GM10248 (cell line): ENCODE measurements around the gene ABCA5.

Source experiments
- CTCF ChIA-PET: fragments of 300-600 bp; sonication (Branson Sonifier 250); formaldehyde crosslinking; extraction: SDS; loops from one replicate; lab custom pipeline; 2021; ENCODE audit warnings: antibody characterized with exemption; lab: Yijun Ruan, JAX
- POLR2A ChIA-PET: fragments of 350-650 bp; sonication (Branson Sonifier 250); formaldehyde crosslinking; extraction: SDS; loops from one replicate; lab custom pipeline; 2020; ENCODE audit warnings: antibody characterized with exemption; lab: Yijun Ruan, JAX
- DNase-seq: peaks from one replicate; pipeline ENCODE4 v3.0.0; 2012; ENCODE audit errors: extremely low spot score
- CTCF ChIP-seq: IDR thresholded peaks from 2 replicates; pipeline ENCODE4 v1.5.1; 2012; ENCODE audit warnings: mild to moderate bottlenecking, low read depth; ENCODE audit errors: extremely low read depth, missing control alignments, control extremely low read depth

ABCA5 gene

DNA sequence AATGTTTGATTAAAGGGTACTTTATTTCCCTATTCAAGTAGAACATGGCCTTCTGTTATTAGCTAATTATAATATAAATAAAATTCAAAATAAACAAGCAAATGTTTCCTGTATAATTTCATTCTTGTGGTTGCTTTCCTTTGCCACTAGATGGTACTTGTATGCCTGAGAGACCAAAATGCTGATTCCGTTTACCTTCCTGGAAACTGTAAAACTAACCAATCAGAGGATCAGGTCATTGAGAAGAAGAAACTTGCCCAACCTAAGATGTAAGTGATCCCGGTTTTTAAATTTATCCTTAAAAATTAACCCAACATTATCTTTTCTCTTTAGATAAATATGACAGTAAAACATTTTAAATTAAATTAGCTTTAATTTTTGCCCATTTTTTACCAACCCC lies 8.1 kb upstream of the ABCA5 start:
- ChIA-PET CTCF (interaction anchor here (1.0 to 2.8 kb wide), 9 partner anchors 9 to 189 kb away, joined by 3 to 21 read pairs (median 3); partner anchors contain the start of gene ABCA5), POLR2A (no interaction called here)
- no peak for DNase-seq
- TF ChIP-seq CTCF = peak; percentile 24

DNA sequence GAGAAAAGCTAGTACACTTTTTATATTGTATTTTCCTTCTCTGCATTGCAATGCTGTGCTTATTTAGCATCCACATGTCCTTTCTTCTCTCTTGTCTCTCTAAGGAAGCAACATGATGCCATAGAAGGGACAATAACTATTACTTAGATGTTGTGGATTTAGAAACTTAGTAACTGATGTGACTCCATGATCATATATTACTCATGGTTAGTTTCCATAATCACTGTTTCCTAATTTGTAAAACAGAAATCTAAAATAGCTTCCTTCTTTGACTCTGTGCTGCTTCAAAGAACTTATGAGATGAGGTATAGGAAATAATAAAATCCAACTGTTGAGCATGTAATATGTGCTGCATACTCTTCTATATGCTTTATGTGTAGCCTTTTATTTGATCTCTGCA lies 6.6 kb upstream of the ABCA5 start:
- no peak for DNase-seq
- ChIA-PET CTCF (interaction anchor here (0.8 to 2.8 kb wide), 5 partner anchors 35 to 178 kb away, joined by 3 to 21 read pairs (median 3); no protein-coding TSS in a partner anchor), POLR2A (no interaction called here)
- no peak for TF ChIP-seq CTCF

- no peak for TF ChIP-seq CTCF
- no peak for DNase-seq
- ChIA-PET CTCF (no interaction called here), POLR2A (no interaction called here)
Measured at GRCh38 chr17:69331756-69332155, 4.8 kb upstream of the ABCA5 start.

GRCh38 chr17:69326377-69327059 lies 415 bp downstream of the ABCA5 start:
- ChIA-PET CTCF (interaction anchor here (0.7 to 3.2 kb wide), 6 partner anchors 9 to 196 kb away, joined by 3 to 11 read pairs (median 4); no protein-coding TSS in a partner anchor), POLR2A (interaction anchor here (0.5 to 1.7 kb wide), 6 partner anchors 11 to 1290 kb away, joined by 3 to 5 read pairs (median 4); no protein-coding TSS in a partner anchor)
- TF ChIP-seq CTCF = no peak
- no peak for DNase-seq

DNA sequence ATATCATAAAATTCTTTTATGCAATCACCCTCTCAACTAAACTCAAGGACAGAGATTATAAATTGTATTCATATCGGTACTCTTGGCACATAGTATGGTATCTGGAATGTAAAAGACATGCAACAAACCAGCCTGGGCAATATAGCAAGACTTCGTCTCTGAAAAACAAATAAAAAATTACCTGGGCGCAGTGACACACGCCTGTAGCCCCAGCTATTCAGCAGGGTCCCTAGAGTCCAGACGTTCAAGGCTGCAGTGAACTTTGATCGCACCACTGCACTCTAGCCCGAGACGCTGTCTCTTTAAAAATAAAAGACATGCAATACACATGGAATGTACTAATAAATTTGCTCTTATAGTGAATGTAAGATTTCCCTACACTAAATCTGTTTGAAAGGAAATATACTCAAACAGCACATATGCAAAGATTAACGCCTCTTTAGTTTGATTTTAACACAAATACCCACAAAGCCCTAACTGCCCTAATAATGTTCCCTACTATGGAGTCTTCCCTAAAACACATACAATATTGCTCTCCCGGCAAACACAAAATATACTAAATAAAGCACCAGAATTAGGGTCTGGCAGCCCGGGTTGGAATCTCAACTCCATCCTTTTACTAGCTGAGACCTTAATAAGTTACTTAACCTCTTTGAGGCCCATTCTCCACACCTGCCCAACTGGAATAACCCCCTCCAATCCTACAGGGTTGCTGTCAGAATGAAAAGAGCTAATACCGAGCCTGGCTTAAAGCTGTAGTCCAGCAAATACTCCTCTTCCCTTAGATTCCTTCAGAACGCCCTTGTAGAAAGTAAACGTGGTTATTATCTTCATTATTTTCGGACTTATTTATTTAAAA lies 1.2 kb downstream of the ABCA5 start:
- POLR2A ChIA-PET = interaction anchor here (0.6 to 1.7 kb wide), 3 partner anchors 11 to 1289 kb away, joined by 3 to 5 read pairs (median 3); no protein-coding TSS in a partner anchor
- CTCF ChIA-PET = interaction anchor here (0.8 to 3.2 kb wide), 4 partner anchors 10 to 69 kb away, joined by 3 to 11 read pairs (median 6); no protein-coding TSS in a partner anchor
- TF ChIP-seq CTCF = no peak
- DNase-seq = no peak

DNA sequence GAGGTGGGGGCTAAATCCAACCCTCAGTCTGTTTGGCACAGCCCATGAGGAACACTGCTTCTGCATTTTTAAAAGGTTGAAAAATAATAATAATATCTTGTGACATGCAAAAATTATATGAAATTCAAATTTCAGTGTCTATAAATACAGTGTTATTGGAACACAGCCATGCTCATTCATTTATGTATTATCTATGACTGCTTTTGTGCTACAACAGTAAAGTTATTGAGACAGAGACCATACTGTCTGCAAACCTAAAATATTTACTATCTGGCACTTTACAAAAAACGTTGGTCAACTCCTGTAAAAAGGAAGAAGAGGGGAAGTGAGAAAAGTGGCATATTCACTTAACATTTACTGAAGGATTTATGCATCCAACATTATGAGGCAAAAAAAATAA lies 3.1 kb downstream of the ABCA5 start:
- POLR2A ChIA-PET = no interaction called here
- CTCF ChIA-PET = interaction anchor here (2.0 to 3.0 kb wide), 2 partner anchors 12 to 13 kb away, joined by 5 to 7 read pairs; no protein-coding TSS in a partner anchor
- DNase-seq = no peak
- no peak for TF ChIP-seq CTCF
